PC-9 (cell line): ENCODE results near the gene SLC35B2. TPM values are rescaled to one million over a fixed set of nuclear protein-coding genes. Genes with fewer than 3 reads are reported as not detected.

ENCODE experiments used
- BruUV-seq: library from RNA; stranded (reverse); fragments of 400-500 nt; replicated peaks from 2 replicates; lab custom pipeline; 2021; lab: Mats Ljungman, UMichigan
- CTCF ChIA-PET: fragments of 300-600 bp; sonication (Branson Sonifier 250); formaldehyde crosslinking; loops from one replicate; lab custom pipeline; 2022; ENCODE audit warnings: antibody characterized with exemption; lab: Charles Lee
- POLR2A ChIA-PET: fragments of 300-600 bp; sonication (Branson Sonifier 250); formaldehyde crosslinking; loops from one replicate; lab custom pipeline; 2022; ENCODE audit warnings: antibody characterized with exemption; ENCODE audit not compliant: unreplicated experiment; lab: Charles Lee
- DNase-seq, 2 experiments: peaks; one replicate each; pipeline versions ENCODE4 v3.0.0 to v3.0.0-alpha.2; 2015 to 2022; ENCODE audit warnings: mixed read lengths in 1 of 2
- H2AFZ ChIP-seq: fragments of 200-600 bp; sonication (generic); 2 replicates; pipeline ENCODE4 v1.8.1; 2017; ENCODE audit warnings: antibody characterized with exemption
- H3F3A ChIP-seq: fragments of 200-600 bp; sonication (generic); 2 replicates; pipeline ENCODE4 v1.8.1; 2017; ENCODE audit warnings: antibody characterized with exemption, mild to moderate bottlenecking, low read depth; ENCODE audit not compliant: insufficient read depth
- H3K27ac ChIP-seq: fragments of 200-600 bp; sonication (generic); 2 replicates; pipeline ENCODE4 v1.6.1; 2016; ENCODE audit warnings: mixed run types
- H3K27me3 ChIP-seq: fragments of 200-600 bp; sonication (generic); 2 replicates; pipeline ENCODE4 v1.6.1; 2016; ENCODE audit warnings: low read depth, mixed run types; ENCODE audit not compliant: insufficient read depth
- H3K36me3 ChIP-seq: fragments of 200-600 bp; sonication (generic); 2 replicates; pipeline ENCODE4 v1.6.1; 2016; ENCODE audit warnings: low read depth, mixed run types
- H3K4me1 ChIP-seq: fragments of 200-600 bp; sonication (generic); replicated peaks from 2 replicates; pipeline ENCODE4 v1.6.1; 2016; ENCODE audit warnings: mixed run types; ENCODE audit not compliant: insufficient read depth
- H3K4me2 ChIP-seq: fragments of 200-600 bp; sonication (generic); 2 replicates; pipeline ENCODE4 v1.6.1; 2017; ENCODE audit warnings: mixed run types
- H3K4me3 ChIP-seq: fragments of 200-600 bp; sonication (generic); 2 replicates; pipeline ENCODE4 v1.6.1; 2016; ENCODE audit warnings: mixed run types
- H3K79me2 ChIP-seq: fragments of 200-600 bp; sonication (generic); 2 replicates; pipeline ENCODE4 v1.6.1; 2017; ENCODE audit warnings: low read depth, mixed run types
- H3K9me2 ChIP-seq: fragments of 200-600 bp; sonication (generic); 2 replicates; pipeline ENCODE4 v1.8.1; 2017; ENCODE audit warnings: mild to moderate bottlenecking; ENCODE audit not compliant: insufficient read depth
- H3K9me3 ChIP-seq: fragments of 200-600 bp; sonication (generic); 2 replicates; pipeline ENCODE4 v1.8.1; 2016; ENCODE audit warnings: low read depth; ENCODE audit not compliant: insufficient read depth
- H4K20me1 ChIP-seq: fragments of 200-600 bp; sonication (generic); 2 replicates; pipeline ENCODE4 v1.8.1; 2017; ENCODE audit not compliant: insufficient read depth
- EZH2 ChIP-seq: fragments of 200-600 bp; sonication (generic); IDR thresholded peaks from 2 replicates; pipeline ENCODE4 v1.8.0; 2017; ENCODE audit warnings: antibody characterized with exemption, low read depth
- intact Hi-C: fragments of 100-400 bp; cut with micrococcal nuclease; formaldehyde crosslinking; loops from one replicate; pipeline ENCODE4 v1.10.0; 2022; ENCODE audit not compliant: unreplicated experiment
- total RNA-seq: library from RNA; stranded (reverse); gene quantifications from 2 replicates; pipeline ENCODE4 v1.2.3, GENCODE V29; 2021
- TF ChIP-seq, protein P1 (sequence below): fragments of 200-600 bp; sonication (generic); conservative IDR thresholded peaks from 2 replicates; pipeline ENCODE4 v1.6.1; 2017; ENCODE audit warnings: mixed run types, antibody characterized with exemption, mild to moderate bottlenecking, moderate library complexity

The SLC35B2 gene
- total RNA-seq, 1 experiment from 2014 or later, result 59.7 TPM

GRCh38 chr6:44289726-44290260 lies 32.5 kb upstream of the SLC35B2 start:
- ChIA-PET CTCF (no interaction called here), POLR2A (no interaction called here)
- Histone ChIP-seq H3K4me2 (no peak overlapping the region), H3K9me2 (no peaks in the 10 kb centered on the region), H3K9me3 (no peaks in the 10 kb centered on the region), H3F3A (no peaks in the 10 kb centered on the region), H3K36me3 (no peaks in the 10 kb centered on the region), H2AFZ (no peak overlapping the region), H3K27me3 (peaks cover 84% of the 10 kb centered on the region), H3K4me3 (no peak overlapping the region), H3K79me2 (no peaks in the 10 kb centered on the region), H4K20me1 (no peaks in the 10 kb centered on the region), H3K27ac (no peak overlapping the region), H3K4me1 (no peaks in the 10 kb centered on the region)
- no peak for DNase-seq
- TF ChIP-seq, protein P1, sequence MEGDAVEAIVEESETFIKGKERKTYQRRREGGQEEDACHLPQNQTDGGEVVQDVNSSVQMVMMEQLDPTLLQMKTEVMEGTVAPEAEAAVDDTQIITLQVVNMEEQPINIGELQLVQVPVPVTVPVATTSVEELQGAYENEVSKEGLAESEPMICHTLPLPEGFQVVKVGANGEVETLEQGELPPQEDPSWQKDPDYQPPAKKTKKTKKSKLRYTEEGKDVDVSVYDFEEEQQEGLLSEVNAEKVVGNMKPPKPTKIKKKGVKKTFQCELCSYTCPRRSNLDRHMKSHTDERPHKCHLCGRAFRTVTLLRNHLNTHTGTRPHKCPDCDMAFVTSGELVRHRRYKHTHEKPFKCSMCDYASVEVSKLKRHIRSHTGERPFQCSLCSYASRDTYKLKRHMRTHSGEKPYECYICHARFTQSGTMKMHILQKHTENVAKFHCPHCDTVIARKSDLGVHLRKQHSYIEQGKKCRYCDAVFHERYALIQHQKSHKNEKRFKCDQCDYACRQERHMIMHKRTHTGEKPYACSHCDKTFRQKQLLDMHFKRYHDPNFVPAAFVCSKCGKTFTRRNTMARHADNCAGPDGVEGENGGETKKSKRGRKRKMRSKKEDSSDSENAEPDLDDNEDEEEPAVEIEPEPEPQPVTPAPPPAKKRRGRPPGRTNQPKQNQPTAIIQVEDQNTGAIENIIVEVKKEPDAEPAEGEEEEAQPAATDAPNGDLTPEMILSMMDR, result no peak
- no peak for TF ChIP-seq EZH2
- intact Hi-C loops, result no loop called here
- no TSS peak for BruUV-seq

DNA sequence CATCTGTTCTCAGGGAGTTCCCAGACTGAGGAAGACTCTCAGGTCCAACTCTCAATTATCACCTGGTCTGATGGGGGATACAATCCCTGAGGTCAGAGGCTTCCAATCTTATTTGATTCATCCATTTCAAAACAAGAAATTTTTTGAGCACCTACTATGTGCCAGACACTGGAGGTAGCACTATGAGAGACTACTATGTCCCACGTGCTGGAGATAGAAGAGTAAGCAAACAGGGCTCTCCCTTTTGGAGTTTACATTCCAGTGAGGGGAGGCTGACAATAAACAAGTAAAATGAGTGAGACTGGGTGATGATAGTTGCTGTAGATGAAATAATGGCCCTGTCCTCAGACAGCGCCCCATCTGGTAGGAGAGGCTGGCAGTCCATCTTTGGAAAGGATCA lies 29.4 kb upstream of the SLC35B2 start:
- ChIA-PET CTCF (no interaction called here), POLR2A (no interaction called here)
- no peak for TF ChIP-seq EZH2
- TF ChIP-seq, protein P1, result no peak
- no TSS peak for BruUV-seq
- Histone ChIP-seq H3K9me3 (no peaks in the 10 kb centered on the region), H3K27me3 (peaks cover 95% of the 10 kb centered on the region), H3K36me3 (no peaks in the 10 kb centered on the region), H3K4me1 (no peaks in the 10 kb centered on the region), H3K79me2 (no peaks in the 10 kb centered on the region), H2AFZ (no peak overlapping the region), H3K9me2 (no peaks in the 10 kb centered on the region), H3K27ac (no peak overlapping the region), H3F3A (no peaks in the 10 kb centered on the region), H3K4me3 (no peak overlapping the region), H4K20me1 (no peaks in the 10 kb centered on the region), H3K4me2 (no peak overlapping the region)
- no peak for DNase-seq
- intact Hi-C loops, result no loop called here

GRCh38 chr6:44286285-44286565 lies 28.9 kb upstream of the SLC35B2 start:
- BruUV-seq, result no TSS peak
- H3K27me3 ChIP-seq, result peaks cover 95% of the 10 kb centered on the region
- POLR2A ChIA-PET, result no interaction called here

More at GRCh38 chr6:44286285-44286565, 28.9 kb upstream of the SLC35B2 start:
- H3K79me2 ChIP-seq, result no peaks in the 10 kb centered on the region
- no peak overlapping the region for H3K4me3 ChIP-seq
- no peak overlapping the region for H2AFZ ChIP-seq
- H3K36me3 ChIP-seq, result no peaks in the 10 kb centered on the region
- CTCF ChIA-PET, result no interaction called here
- no peak overlapping the region for H3K27ac ChIP-seq
- no peak for DNase-seq
- no peaks in the 10 kb centered on the region for H3K9me3 ChIP-seq
- intact Hi-C loops, result no loop called here
- no peak overlapping the region for H3K4me2 ChIP-seq
- H3K9me2 ChIP-seq, result no peaks in the 10 kb centered on the region
- no peaks in the 10 kb centered on the region for H4K20me1 ChIP-seq
- no peaks in the 10 kb centered on the region for H3F3A ChIP-seq
- no peaks in the 10 kb centered on the region for H3K4me1 ChIP-seq
- TF ChIP-seq EZH2, result no peak
- TF ChIP-seq, protein P1, result no peak
